Mucosa of descending colon (tissue), 3 donors: ENCODE results near the gene SLC25A21. TPM values are rescaled to one million over a fixed set of nuclear protein-coding genes. Genes with fewer than 3 reads are reported as not detected.

Experiments used
- ATAC-seq: fragments of 200-7000 bp; cut with Tn5 transposase; one replicate; pipeline ENCODE4 v1.9.1; 2020; ENCODE audit warnings: mild to moderate bottlenecking, moderate library complexity
- DNase-seq, 3 donors: peaks; one replicate each; pipeline ENCODE4 v3.0.0-alpha.2; 2020
- H3K36me3 ChIP-seq: fragments of 200-600 bp; one replicate; pipeline ENCODE4 v1.8.0; 2021; ENCODE audit warnings: low read depth, mild to moderate bottlenecking
- H3K4me1 ChIP-seq: fragments of 200-600 bp; one replicate; pipeline ENCODE4 v1.8.0; 2021; ENCODE audit warnings: low read depth, mild to moderate bottlenecking
- H3K4me3 ChIP-seq: fragments of 200-600 bp; one replicate; pipeline ENCODE4 v1.8.0; 2021; ENCODE audit warnings: mild to moderate bottlenecking
- H3K9me3 ChIP-seq: fragments of 200-600 bp; one replicate; pipeline ENCODE4 v1.8.0; 2021; ENCODE audit warnings: mild to moderate bottlenecking
- CTCF ChIP-seq: fragments of 200-600 bp; IDR thresholded peaks from one replicate; pipeline ENCODE4 v1.8.0; 2022; ENCODE audit warnings: antibody characterized with exemption, mild to moderate bottlenecking
- intact Hi-C, 2 donors: fragments of 100-400 bp; cut with DNase I in 1 of 2; cut with micrococcal nuclease in 1 of 2; formaldehyde crosslinking; loops; one replicate each; pipeline versions ENCODE4 v1.11.0 to v1.11.1; 2022; cut with DNase I, micrococcal nuclease
- total RNA-seq, 3 donors: library from RNA; stranded (reverse); fragmentation: NEBNext Ultra II Directional in 2 of 3; extraction: Animal tissue kit (Norgen Biotek cat#: 25700) in 2 of 3; gene quantifications; one replicate each; pipeline versions ENCODE4 v1.2.1 to v1.2.4, GENCODE V29; 2021 to 2023
- donor health status: DM: no; HTN: no; CAD: no; lungs with moderate emphysema.
- donor health status: DM: no; HTN: no; CAD: no.
- donor health status: DM: no; HTN: yes; CAD: no.

SLC25A21 gene
- total RNA-seq, 3 donors from 2014 or later, result 0.31 to 1.4 (median 0.61) TPM

GRCh38 chr14:37098132-37098531, 74.3 kb downstream of the SLC25A21 start:
- H3K36me3 ChIP-seq, result no peaks in the 10 kb centered on the region
- DNase-seq (no peak), ATAC-seq (no peak)
- TF ChIP-seq CTCF, result no peak
- no peaks in the 10 kb centered on the region for H3K9me3 ChIP-seq
- no peaks in the 10 kb centered on the region for H3K4me1 ChIP-seq
- intact Hi-C loops, result no loop called here
- no peak overlapping the region for H3K4me3 ChIP-seq

DNA sequence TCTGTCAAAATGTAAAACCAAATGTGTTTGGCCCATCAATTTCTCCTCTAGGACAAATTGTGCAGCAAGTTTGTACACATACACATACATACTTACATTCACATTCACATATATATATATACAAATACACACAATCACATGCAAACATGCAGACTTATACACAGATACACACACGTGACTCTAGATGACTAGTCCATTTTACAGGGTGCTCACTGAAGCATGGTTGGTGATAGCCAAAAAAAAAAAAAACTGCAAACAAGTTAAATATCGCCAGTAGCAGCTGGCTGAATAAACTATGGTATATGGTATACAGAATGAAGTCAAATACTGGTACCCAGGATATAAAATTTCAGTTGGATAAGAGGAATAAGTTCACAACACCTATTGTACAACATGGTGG, 77.9 kb downstream of the SLC25A21 start:
- no peak for DNase-seq
- Histone ChIP-seq H3K36me3 (no peaks in the 10 kb centered on the region), H3K4me3 (no peak overlapping the region), H3K4me1 (no peaks in the 10 kb centered on the region), H3K9me3 (no peaks in the 10 kb centered on the region)
- intact Hi-C loops, result no loop called here
- TF ChIP-seq CTCF, result no peak
- no peak for ATAC-seq

- Histone ChIP-seq H3K36me3 (no peaks in the 10 kb centered on the region), H3K4me3 (no peak overlapping the region), H3K9me3 (no peaks in the 10 kb centered on the region), H3K4me1 (no peaks in the 10 kb centered on the region)
- intact Hi-C loops, result no loop called here
- DNase-seq, result no peak
- no peak for TF ChIP-seq CTCF
- no peak for ATAC-seq
Measured at GRCh38 chr14:37093364-37093763, 79.0 kb downstream of the SLC25A21 start.

DNA sequence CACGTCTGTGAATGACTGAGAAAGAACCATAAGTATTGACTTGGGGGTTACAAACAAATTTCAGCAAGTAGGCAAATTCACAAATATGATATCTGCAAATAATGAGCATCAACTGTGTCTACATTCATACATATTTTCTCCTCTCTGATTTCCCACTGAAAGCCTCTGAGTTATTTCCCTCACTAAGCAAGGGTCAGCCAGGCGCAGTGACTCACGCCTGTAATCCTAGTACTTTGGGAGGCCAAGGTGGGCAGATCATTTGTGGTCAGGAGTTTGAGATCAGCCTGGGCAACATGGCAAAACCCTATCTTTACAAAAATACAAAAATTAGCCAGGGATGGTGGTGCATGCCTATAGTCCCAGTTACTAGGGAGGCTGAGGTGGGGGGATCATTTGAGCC, 80.8 kb downstream of the SLC25A21 start:
- no peak for TF ChIP-seq CTCF
- no peak for ATAC-seq
- H3K9me3 ChIP-seq, result no peaks in the 10 kb centered on the region
- no peak overlapping the region for H3K4me3 ChIP-seq
- intact Hi-C loops, result no loop called here
- H3K36me3 ChIP-seq, result no peaks in the 10 kb centered on the region
- no peak for DNase-seq
- H3K4me1 ChIP-seq, result no peaks in the 10 kb centered on the region

GRCh38 chr14:37090026-37090425, 82.4 kb downstream of the SLC25A21 start:
- TF ChIP-seq CTCF, result no peak
- Histone ChIP-seq H3K9me3 (no peaks in the 10 kb centered on the region), H3K36me3 (no peaks in the 10 kb centered on the region), H3K4me1 (no peaks in the 10 kb centered on the region), H3K4me3 (no peak overlapping the region)
- DNase-seq (no peak), ATAC-seq (no peak)
- intact Hi-C loops, result no loop called here

GRCh38 chr14:37089410-37089809, 83.0 kb downstream of the SLC25A21 start:
- TF ChIP-seq CTCF, result no peak
- H3K4me1 ChIP-seq, result no peaks in the 10 kb centered on the region

More at GRCh38 chr14:37089410-37089809, 83.0 kb downstream of the SLC25A21 start:
- no peak overlapping the region for H3K4me3 ChIP-seq
- ATAC-seq, result no peak
- no peaks in the 10 kb centered on the region for H3K36me3 ChIP-seq
- intact Hi-C loops, result no loop called here
- no peaks in the 10 kb centered on the region for H3K9me3 ChIP-seq
- DNase-seq, result no peak
